C4-2B (cell line): ENCODE data around the gene PDE4D.

Experiments used
- H3K27ac ChIP-seq: fragments of 450-650 bp; 2 replicates; pipeline ENCODE4 v1.5.1; 2017
- CTCF ChIP-seq: fragments of 450-650 bp; conservative IDR thresholded peaks from 2 replicates; pipeline ENCODE4 v1.5.1; 2017; ENCODE audit warnings: mild to moderate bottlenecking
- ZFX ChIP-seq: fragments of 450-650 bp; IDR thresholded peaks from 2 replicates; pipeline ENCODE4 v1.6.1; 2017

The PDE4D gene

GRCh38 chr5:59621477-59621876 lies 272.0 kb downstream of the PDE4D start:
- H3K27ac ChIP-seq, result no peak overlapping the region
- TF ChIP-seq ZFX, result no peak

GRCh38 chr5:59620535-59621212 lies 272.9 kb downstream of the PDE4D start:
- H3K27ac ChIP-seq, result no peak overlapping the region

GRCh38 chr5:59618644-59619043 lies 274.9 kb downstream of the PDE4D start:
- no peak overlapping the region for H3K27ac ChIP-seq
- TF ChIP-seq ZFX (no peak), CTCF (no peak)

More at GRCh38 chr5:59620535-59621212, 272.9 kb downstream of the PDE4D start:
- TF ChIP-seq ZFX (no peak), CTCF (no peak)

- no peak overlapping the region for H3K27ac ChIP-seq
- TF ChIP-seq ZFX, result no peak
- no peak for TF ChIP-seq CTCF
These were observed 276.2 kb downstream of the PDE4D start for GRCh38 chr5:59617186-59617771.

- no peak for TF ChIP-seq CTCF
- TF ChIP-seq ZFX, result no peak
These were observed 277.1 kb downstream of the PDE4D start for GRCh38 chr5:59616413-59616812.

GRCh38 chr5:59615272-59615671 lies 278.3 kb downstream of the PDE4D start:
- TF ChIP-seq CTCF, result no peak
- H3K27ac ChIP-seq, result no peak overlapping the region

More at GRCh38 chr5:59616413-59616812, 277.1 kb downstream of the PDE4D start:
- no peak overlapping the region for H3K27ac ChIP-seq

GRCh38 chr5:59609501-59610265 lies 283.8 kb downstream of the PDE4D start:
- no peak for TF ChIP-seq CTCF
- TF ChIP-seq ZFX, result no peak
- H3K27ac ChIP-seq, result no peak overlapping the region
